OCI-LY7 (cell line): ENCODE measurements around the gene MTURN. TPM values are rescaled to one million over a fixed set of nuclear protein-coding genes. Genes with fewer than 3 reads are reported as not detected.

Source experiments
- BruUV-seq: library from RNA; stranded (reverse); fragments of 400-500 nt; replicated peaks from 2 replicates; lab custom pipeline; 2021; lab: Mats Ljungman, UMichigan
- CTCF ChIA-PET: fragments of 300-600 bp; sonication (Branson Sonifier 250); formaldehyde crosslinking; loops from one replicate; lab custom pipeline; 2022; ENCODE audit warnings: antibody characterized with exemption; ENCODE audit not compliant: unreplicated experiment; lab: Charles Lee
- POLR2A ChIA-PET: fragments of 300-600 bp; sonication (Branson Sonifier 250); formaldehyde crosslinking; loops from one replicate; lab custom pipeline; 2022; ENCODE audit warnings: antibody characterized with exemption; lab: Charles Lee
- DNase-seq: peaks from one replicate; pipeline ENCODE4 v3.0.0-alpha.2; 2015; ENCODE audit warnings: low spot score
- H2AFZ ChIP-seq: fragments of 200-600 bp; sonication (generic), shearing (Covaris generic); 2 replicates; pipeline ENCODE4 v1.6.1; 2014; ENCODE audit warnings: mild to moderate bottlenecking, antibody characterized with exemption, low read length, moderate library complexity
- H3K27ac ChIP-seq: fragments of 200-600 bp; sonication (generic); 2 replicates; pipeline ENCODE4 v1.5.1; 2014; ENCODE audit warnings: mixed run types, low read depth, mild to moderate bottlenecking, moderate library complexity, low read length, inconsistent platforms; ENCODE audit not compliant: poor library complexity, severe bottlenecking
- H3K36me3 ChIP-seq: fragments of 200-600 bp; sonication (generic); 2 replicates; pipeline ENCODE4 v1.6.1; 2014; ENCODE audit warnings: mild to moderate bottlenecking, antibody characterized with exemption, low read length, moderate library complexity, mixed read lengths; ENCODE audit not compliant: insufficient read depth
- H3K4me1 ChIP-seq: fragments of 200-600 bp; sonication (generic); 2 replicates; pipeline ENCODE4 v1.5.1; 2014; ENCODE audit warnings: mild to moderate bottlenecking, low read length; ENCODE audit not compliant: insufficient read depth, poor library complexity, severe bottlenecking
- H3K4me2 ChIP-seq: fragments of 200-600 bp; sonication (generic); 2 replicates; pipeline ENCODE4 v1.6.1; 2014; ENCODE audit warnings: mild to moderate bottlenecking, low read length
- H3K4me3 ChIP-seq: fragments of 200-600 bp; sonication (generic); 2 replicates; pipeline ENCODE4 v1.5.1; 2014; ENCODE audit warnings: mild to moderate bottlenecking, low read depth, low read length; ENCODE audit not compliant: poor library complexity, severe bottlenecking
- H3K79me2 ChIP-seq: fragments of 200-600 bp; sonication (generic); 2 replicates; pipeline ENCODE4 v1.6.1; 2016; ENCODE audit warnings: low read depth, mild to moderate bottlenecking, low read length, moderate library complexity, mixed read lengths; ENCODE audit not compliant: insufficient read depth
- H3K9me2 ChIP-seq: fragments of 200-600 bp; sonication (generic); 2 replicates; pipeline ENCODE4 v1.6.1; 2016; ENCODE audit warnings: mild to moderate bottlenecking, low read length, mixed read lengths; ENCODE audit not compliant: insufficient read depth
- H3K9me3 ChIP-seq: fragments of 200-600 bp; sonication (generic); 2 replicates; pipeline ENCODE4 v1.6.1; 2014; ENCODE audit warnings: mild to moderate bottlenecking, mixed run types, low read length, mixed read lengths
- H4K20me1 ChIP-seq: fragments of 200-600 bp; sonication (generic); 2 replicates; pipeline ENCODE4 v1.6.1; 2014; ENCODE audit warnings: mild to moderate bottlenecking, antibody characterized with exemption, low read length, moderate library complexity, mixed read lengths; ENCODE audit not compliant: insufficient read depth
- EZH2phosphoT487 ChIP-seq: fragments of 200-600 bp; sonication (generic); IDR thresholded peaks from 2 replicates; pipeline ENCODE4 v1.6.1; 2018; ENCODE audit warnings: low read depth, borderline replicate concordance, mild to moderate bottlenecking, mixed run types, antibody characterized with exemption, low read length, moderate library complexity, mixed read lengths
- intact Hi-C: fragments of 100-400 bp; cut with micrococcal nuclease; formaldehyde crosslinking; loops from one replicate; pipeline ENCODE4 v1.10.0; 2022; ENCODE audit not compliant: unreplicated experiment
- total RNA-seq, 2 experiments: library from RNA; depleted of rRNA in 1 of 2; stranded (reverse); fragments of >200 nt in 1 of 2; shearing (Covaris generic) in 1 of 2; gene quantifications; 2 replicates each; pipeline ENCODE4 v1.2.3, GENCODE V29; 2014 to 2022
- TF ChIP-seq, protein P1 (sequence below): fragments of 200-600 bp; sonication (generic); conservative IDR thresholded peaks from 2 replicates; pipeline ENCODE4 v1.5.1; 2014; ENCODE audit warnings: mild to moderate bottlenecking, antibody characterized with exemption, low read length, moderate library complexity, mixed read lengths

The MTURN gene
- total RNA-seq, 2 experiments from 2014 or later: 2.9 to 4.1 TPM

DNA sequence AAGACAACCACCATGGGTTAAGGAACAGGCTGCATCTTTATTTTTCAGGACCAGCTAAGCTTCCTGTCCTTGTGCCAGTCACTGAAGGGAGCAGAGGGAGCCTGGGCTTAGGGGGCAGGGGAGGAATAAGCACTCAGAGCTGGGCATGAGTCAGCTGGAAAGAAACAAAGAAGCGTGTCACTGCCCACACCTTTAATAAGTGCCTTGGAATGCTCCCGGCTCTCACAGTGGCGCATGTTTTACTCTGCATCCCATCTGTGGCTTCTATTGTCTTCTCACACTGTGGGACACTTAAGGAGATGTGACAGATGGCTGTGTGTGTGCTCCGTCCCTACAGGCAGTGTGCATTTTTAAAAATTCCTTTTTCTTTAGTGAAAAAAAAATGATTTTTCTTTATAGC lies 71.7 kb downstream of the MTURN start:
- TF ChIP-seq, protein P1, sequence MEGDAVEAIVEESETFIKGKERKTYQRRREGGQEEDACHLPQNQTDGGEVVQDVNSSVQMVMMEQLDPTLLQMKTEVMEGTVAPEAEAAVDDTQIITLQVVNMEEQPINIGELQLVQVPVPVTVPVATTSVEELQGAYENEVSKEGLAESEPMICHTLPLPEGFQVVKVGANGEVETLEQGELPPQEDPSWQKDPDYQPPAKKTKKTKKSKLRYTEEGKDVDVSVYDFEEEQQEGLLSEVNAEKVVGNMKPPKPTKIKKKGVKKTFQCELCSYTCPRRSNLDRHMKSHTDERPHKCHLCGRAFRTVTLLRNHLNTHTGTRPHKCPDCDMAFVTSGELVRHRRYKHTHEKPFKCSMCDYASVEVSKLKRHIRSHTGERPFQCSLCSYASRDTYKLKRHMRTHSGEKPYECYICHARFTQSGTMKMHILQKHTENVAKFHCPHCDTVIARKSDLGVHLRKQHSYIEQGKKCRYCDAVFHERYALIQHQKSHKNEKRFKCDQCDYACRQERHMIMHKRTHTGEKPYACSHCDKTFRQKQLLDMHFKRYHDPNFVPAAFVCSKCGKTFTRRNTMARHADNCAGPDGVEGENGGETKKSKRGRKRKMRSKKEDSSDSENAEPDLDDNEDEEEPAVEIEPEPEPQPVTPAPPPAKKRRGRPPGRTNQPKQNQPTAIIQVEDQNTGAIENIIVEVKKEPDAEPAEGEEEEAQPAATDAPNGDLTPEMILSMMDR: no peak
- TF ChIP-seq EZH2phosphoT487: no peak
- H3K27ac ChIP-seq: no peak overlapping the region
- no peaks in the 10 kb centered on the region for H3K9me3 ChIP-seq
- BruUV-seq: no TSS peak
- DNase-seq: no peak
- no peaks in the 10 kb centered on the region for H3K9me2 ChIP-seq
- no peaks in the 10 kb centered on the region for H3K79me2 ChIP-seq
- H2AFZ ChIP-seq: no peak overlapping the region
- peaks cover 9% of the 10 kb centered on the region for H3K4me1 ChIP-seq
- ChIA-PET CTCF (no interaction called here), POLR2A (no interaction called here)
- intact Hi-C loops: no loop called here
- H3K4me2 ChIP-seq: no peak overlapping the region
- H3K4me3 ChIP-seq: no peak overlapping the region
- no peaks in the 10 kb centered on the region for H3K36me3 ChIP-seq
- H4K20me1 ChIP-seq: no peaks in the 10 kb centered on the region

DNA sequence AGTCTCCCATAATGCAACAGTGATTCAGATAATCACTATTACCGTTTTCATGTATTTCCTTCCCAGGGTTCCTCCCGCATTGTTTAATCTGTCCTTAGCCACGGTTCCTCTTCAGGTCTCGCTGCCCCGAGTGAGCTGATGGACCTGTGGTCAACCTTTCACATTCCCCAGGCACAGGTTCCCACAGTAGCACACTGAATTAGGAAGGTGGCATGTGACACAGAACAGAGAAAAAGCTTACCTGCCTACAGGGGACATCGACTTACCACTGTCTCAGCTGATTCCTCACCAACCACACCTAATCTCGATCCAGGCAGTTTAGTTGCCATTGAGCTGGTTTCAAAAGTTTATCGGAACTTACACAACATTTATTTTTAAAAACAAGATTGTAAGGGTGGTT lies 72.2 kb downstream of the MTURN start:
- H3K4me2 ChIP-seq: no peak overlapping the region
- no peaks in the 10 kb centered on the region for H3K36me3 ChIP-seq
- POLR2A ChIA-PET: no interaction called here
- H3K79me2 ChIP-seq: no peaks in the 10 kb centered on the region
- no peaks in the 10 kb centered on the region for H3K9me2 ChIP-seq
- no TSS peak for BruUV-seq
- no peak for DNase-seq
- CTCF ChIA-PET: no interaction called here
- no peak overlapping the region for H3K4me3 ChIP-seq
- no peaks in the 10 kb centered on the region for H3K9me3 ChIP-seq
- TF ChIP-seq, protein P1: no peak
- no peak for TF ChIP-seq EZH2phosphoT487
- H3K27ac ChIP-seq: no peak overlapping the region
- H3K4me1 ChIP-seq: peaks cover 4% of the 10 kb centered on the region
- intact Hi-C loops: no loop called here
- H2AFZ ChIP-seq: no peak overlapping the region
- no peaks in the 10 kb centered on the region for H4K20me1 ChIP-seq

DNA sequence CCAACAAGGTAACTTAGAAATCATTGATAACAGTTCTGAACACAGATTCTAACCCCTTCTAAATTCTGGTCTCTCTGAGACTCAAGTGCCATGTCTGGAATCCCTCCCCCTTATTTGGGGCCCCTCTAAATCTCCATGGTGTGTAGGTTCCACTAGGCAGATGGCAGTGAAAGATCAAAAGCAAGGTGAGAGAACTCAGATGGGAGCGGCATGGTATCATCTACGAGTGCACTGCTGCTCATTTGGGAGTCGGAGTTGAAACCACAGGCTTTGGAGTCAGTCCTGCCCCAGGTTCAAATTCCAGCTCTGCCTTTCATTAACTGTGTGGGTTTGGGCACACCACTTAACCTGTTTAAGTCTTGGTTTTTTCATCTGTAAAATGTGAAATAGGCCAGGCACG lies 72.6 kb downstream of the MTURN start:
- Histone ChIP-seq H4K20me1 (no peaks in the 10 kb centered on the region), H3K4me1 (no peaks in the 10 kb centered on the region), H3K9me3 (no peaks in the 10 kb centered on the region), H3K79me2 (no peaks in the 10 kb centered on the region), H3K36me3 (no peaks in the 10 kb centered on the region), H3K4me2 (no peak overlapping the region), H3K4me3 (no peak overlapping the region), H3K27ac (no peak overlapping the region), H2AFZ (no peak overlapping the region), H3K9me2 (no peaks in the 10 kb centered on the region)
- ChIA-PET POLR2A (interaction anchor here (0.7 kb wide), 1 partner anchor 385 kb away, joined by 3 read pairs; no protein-coding TSS in a partner anchor), CTCF (interaction anchor here (0.6 kb wide), 1 partner anchor 51 kb away, joined by 4 read pairs; no protein-coding TSS in a partner anchor)
- no TSS peak for BruUV-seq
- no peak for TF ChIP-seq EZH2phosphoT487
- TF ChIP-seq, protein P1: no peak
- intact Hi-C loops: no loop called here
- no peak for DNase-seq
